Trophoblast cell (in vitro differentiated cells and primary cell): ENCODE results near the gene C16orf74.
A peak's percentile ranks its signal among the peaks of the same experiment; 100 is the strongest.

Experiments used
- DNase-seq, 2 donors: peaks; one replicate each; pipeline ENCODE4 v3.0.0-alpha.2; 2016
- H2AFZ ChIP-seq: 2 replicates; pipeline ENCODE4 v1.6.1; 2013; ENCODE audit warnings: low read length, moderate library complexity, mild to moderate bottlenecking; ENCODE audit not compliant: insufficient read depth, poor library complexity
- H2AK5ac ChIP-seq: 2 replicates; pipeline ENCODE4 v1.6.1; 2013; ENCODE audit warnings: mild to moderate bottlenecking, low read length
- H2BK120ac ChIP-seq: 2 replicates; pipeline ENCODE4 v1.6.1; 2013; ENCODE audit warnings: low read length, mild to moderate bottlenecking, moderate library complexity; ENCODE audit not compliant: insufficient read depth, poor library complexity
- H2BK12ac ChIP-seq: 2 replicates; pipeline ENCODE4 v1.6.1; 2013; ENCODE audit warnings: mild to moderate bottlenecking, low read length, moderate library complexity
- H2BK5ac ChIP-seq: 2 replicates; pipeline ENCODE4 v1.6.1; 2013; ENCODE audit warnings: low read length, low read depth, moderate library complexity, mild to moderate bottlenecking; ENCODE audit not compliant: poor library complexity
- H3K14ac ChIP-seq: 2 replicates; pipeline ENCODE4 v1.6.1; 2013; ENCODE audit warnings: mild to moderate bottlenecking, low read length
- H3K18ac ChIP-seq: 2 replicates; pipeline ENCODE4 v1.6.1; 2013; ENCODE audit warnings: mild to moderate bottlenecking, low read length
- H3K23ac ChIP-seq: 2 replicates; pipeline ENCODE4 v1.6.1; 2013; ENCODE audit warnings: low read length
- H3K27ac ChIP-seq: 2 replicates; pipeline ENCODE4 v1.5.1; 2013; ENCODE audit warnings: low read depth, mild to moderate bottlenecking, inconsistent platforms, low read length, moderate library complexity
- H3K27me3 ChIP-seq: 2 replicates; pipeline ENCODE4 v1.6.1; 2013; ENCODE audit warnings: inconsistent platforms, mild to moderate bottlenecking, low read length, moderate library complexity; ENCODE audit not compliant: insufficient read depth
- H3K36me3 ChIP-seq, 2 experiments: 1 replicate in 1 of 2; 2 replicates in 1 of 2; pipeline ENCODE4 v1.6.1; 2013; ENCODE audit warnings: low read length in 2 of 2, mild to moderate bottlenecking in 2 of 2, moderate library complexity in 1 of 2; ENCODE audit not compliant: insufficient read depth in 2 of 2, control insufficient read depth in 1 of 2
- H3K4ac ChIP-seq: 2 replicates; pipeline ENCODE4 v1.6.1; 2013; ENCODE audit warnings: low read depth, mild to moderate bottlenecking, low read length, moderate library complexity
- H3K4me1 ChIP-seq, 2 experiments: 1 replicate in 1 of 2; 2 replicates in 1 of 2; pipeline ENCODE4 v1.6.1; 2013; ENCODE audit warnings: low read length in 2 of 2, mild to moderate bottlenecking in 2 of 2, moderate library complexity in 1 of 2; ENCODE audit not compliant: insufficient read depth in 2 of 2, control insufficient read depth in 1 of 2
- H3K4me2 ChIP-seq: 2 replicates; pipeline ENCODE4 v1.6.1; 2013; ENCODE audit warnings: inconsistent platforms, mild to moderate bottlenecking, low read length, moderate library complexity
- H3K4me3 ChIP-seq: 2 replicates; pipeline ENCODE4 v1.5.1; 2013; ENCODE audit warnings: mild to moderate bottlenecking, low read depth, low read length, inconsistent platforms
- H3K79me1 ChIP-seq: one replicate; pipeline ENCODE4 v1.6.1; 2013; ENCODE audit warnings: low read length
- H3K79me2 ChIP-seq: 2 replicates; pipeline ENCODE4 v1.6.1; 2013; ENCODE audit warnings: low read length, mild to moderate bottlenecking; ENCODE audit not compliant: control insufficient read depth, insufficient read depth, poor library complexity
- H3K9ac ChIP-seq: 2 replicates; pipeline ENCODE4 v1.6.1; 2013; ENCODE audit warnings: mild to moderate bottlenecking, low read length
- H3K9me3 ChIP-seq: 2 replicates; pipeline ENCODE4 v1.6.1; 2013; ENCODE audit warnings: low read depth, mild to moderate bottlenecking, control low read depth, inconsistent platforms, low read length; ENCODE audit not compliant: insufficient read depth
- H4K12ac ChIP-seq: 2 replicates; pipeline ENCODE4 v1.6.1; 2013; ENCODE audit warnings: low read depth, mild to moderate bottlenecking, low read length, moderate library complexity
- H4K8ac ChIP-seq: 2 replicates; pipeline ENCODE4 v1.6.1; 2013; ENCODE audit warnings: low read depth, mild to moderate bottlenecking, low read length, moderate library complexity
- H4K91ac ChIP-seq: one replicate; pipeline ENCODE4 v1.6.1; 2013; ENCODE audit warnings: low read depth, mild to moderate bottlenecking, low read length, moderate library complexity
- WGBS: extraction: QIAGEN DNeasy Blood & Tissue Kit; methylation state at CpG from one replicate; pipeline ENCODE4 v1.1.7; 2013; ENCODE audit warnings: missing lambda C conversion rate; ENCODE audit not compliant: insufficient read length, insufficient coverage; ENCODE audit errors: extremely low coverage; 5-methylcytosine and 5-hydroxymethylcytosine counted together

The C16orf74 gene

DNA sequence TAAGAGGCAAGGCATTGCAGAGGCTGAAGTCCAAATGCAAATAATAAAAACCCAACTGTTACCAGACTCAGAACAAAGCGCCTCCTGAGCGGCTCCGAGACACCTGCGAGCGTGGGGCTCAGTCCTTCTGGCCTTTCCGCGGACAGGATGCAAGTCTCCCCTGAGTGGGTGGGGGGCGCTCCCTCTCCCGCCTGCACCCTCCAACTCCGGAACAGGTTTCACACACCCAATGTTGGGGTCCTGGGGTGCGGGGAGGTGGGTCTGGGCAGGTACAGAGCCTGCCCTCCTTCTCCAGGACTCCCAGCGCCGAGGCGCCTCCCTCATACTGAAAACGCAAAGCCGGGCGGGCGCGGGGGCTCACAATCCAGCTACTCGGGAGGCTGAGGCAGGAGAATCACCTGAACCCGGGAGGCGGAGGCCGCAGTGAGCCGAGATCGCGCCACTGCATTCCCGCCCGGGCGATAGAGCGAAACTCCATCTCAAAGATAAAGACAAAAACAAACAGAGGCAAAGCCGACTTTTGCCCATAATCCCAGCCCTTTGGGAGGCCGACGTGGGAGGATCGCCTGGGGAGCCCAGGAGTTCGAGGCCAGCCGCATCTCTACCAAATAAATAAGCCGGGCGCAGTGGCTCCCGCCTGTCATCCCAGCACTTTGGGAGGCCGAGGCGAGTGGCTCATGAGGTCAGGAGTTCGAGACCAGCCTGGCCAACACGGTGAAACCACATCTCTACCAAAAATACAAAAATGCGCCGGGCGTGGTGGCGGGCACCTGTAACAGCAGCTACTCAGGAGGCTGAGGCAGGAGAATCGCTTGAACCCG lies 63.0 kb downstream of the C16orf74 start:
- H3K79me1 ChIP-seq: no peaks in the 10 kb centered on the region
- peak overlapping the region; percentile 85 for H3K4me3 ChIP-seq
- no peak overlapping the region for H2BK12ac ChIP-seq
- H3K36me3 ChIP-seq: peaks cover 0 to 2% of the 10 kb centered on the region in 2 experiments
- no peak overlapping the region for H2AFZ ChIP-seq
- H3K9me3 ChIP-seq: no peaks in the 10 kb centered on the region
- H3K27me3 ChIP-seq: no peaks in the 10 kb centered on the region
- no peak overlapping the region for H3K14ac ChIP-seq
- no peak overlapping the region for H4K91ac ChIP-seq
- H3K4ac ChIP-seq: no peak overlapping the region
- H3K18ac ChIP-seq: no peak overlapping the region
- H2BK120ac ChIP-seq: no peak overlapping the region
- H4K8ac ChIP-seq: no peak overlapping the region
- H3K27ac ChIP-seq: no peak overlapping the region
- H2BK5ac ChIP-seq: no peak overlapping the region
- no peak overlapping the region for H3K23ac ChIP-seq
- DNase-seq: no peak
- no CpG with 5 or more reads among the region's 49 CpGs for WGBS
- no peak overlapping the region for H4K12ac ChIP-seq
- H3K79me2 ChIP-seq: peaks cover 5% of the 10 kb centered on the region
- peak overlapping the region; percentile 99 for H3K4me2 ChIP-seq
- no peak overlapping the region for H2AK5ac ChIP-seq
- H3K4me1 ChIP-seq: peaks cover 10% of the 10 kb centered on the region in 2 experiments
- no peak overlapping the region for H3K9ac ChIP-seq

GRCh38 chr16:85686912-85687591 lies 63.8 kb downstream of the C16orf74 start:
- H3K4me3 ChIP-seq: no peak overlapping the region
- H2AFZ ChIP-seq: no peak overlapping the region
- H3K4me2 ChIP-seq: no peak overlapping the region
- H3K9ac ChIP-seq: no peak overlapping the region
- no peak overlapping the region for H2BK12ac ChIP-seq
- no peak overlapping the region for H2BK120ac ChIP-seq
- no peak overlapping the region for H4K91ac ChIP-seq
- no peak overlapping the region for H3K23ac ChIP-seq
- H3K27me3 ChIP-seq: no peaks in the 10 kb centered on the region
- H4K8ac ChIP-seq: no peak overlapping the region
- H3K9me3 ChIP-seq: no peaks in the 10 kb centered on the region
- no peak overlapping the region for H4K12ac ChIP-seq
- H3K79me2 ChIP-seq: peaks cover 5% of the 10 kb centered on the region
- no peak overlapping the region for H2BK5ac ChIP-seq
- H3K4ac ChIP-seq: no peak overlapping the region
- H3K79me1 ChIP-seq: no peaks in the 10 kb centered on the region
- WGBS: no CpG with 5 or more reads among the region's 15 CpGs
- no peak overlapping the region for H2AK5ac ChIP-seq
- no peak for DNase-seq
- H3K14ac ChIP-seq: no peak overlapping the region
- peaks cover 0 to 2% of the 10 kb centered on the region in 2 experiments for H3K36me3 ChIP-seq
- peaks cover 10% of the 10 kb centered on the region in 2 experiments for H3K4me1 ChIP-seq
- no peak overlapping the region for H3K18ac ChIP-seq
- H3K27ac ChIP-seq: no peak overlapping the region

GRCh38 chr16:85685251-85685650 lies 65.6 kb downstream of the C16orf74 start:
- Histone ChIP-seq H2BK5ac (no peak overlapping the region), H3K36me3 (peaks cover 5 to 13% of the 10 kb centered on the region in 2 experiments), H4K12ac (no peak overlapping the region), H3K27me3 (no peaks in the 10 kb centered on the region), H3K18ac (no peak overlapping the region), H4K8ac (no peak overlapping the region), H3K4me3 (no peak overlapping the region), H3K79me1 (no peaks in the 10 kb centered on the region), H2AK5ac (no peak overlapping the region), H2BK120ac (no peak overlapping the region), H3K4me1 (peaks cover 10% of the 10 kb centered on the region in 2 experiments), H3K27ac (no peak overlapping the region), H3K23ac (no peak overlapping the region), H2AFZ (no peak overlapping the region), H3K14ac (no peak overlapping the region), H3K9ac (no peak overlapping the region), H3K4me2 (no peak overlapping the region), H4K91ac (no peak overlapping the region), H3K4ac (no peak overlapping the region), H3K9me3 (no peaks in the 10 kb centered on the region), H2BK12ac (no peak overlapping the region), H3K79me2 (peaks cover 5% of the 10 kb centered on the region)
- no peak for DNase-seq
- WGBS: no CpG with 5 or more reads among the region's 2 CpGs

GRCh38 chr16:85683363-85683762 lies 67.5 kb downstream of the C16orf74 start:
- H3K27ac ChIP-seq: no peak overlapping the region
- no peak overlapping the region for H3K4me3 ChIP-seq
- no peak overlapping the region for H3K4me2 ChIP-seq
- H4K8ac ChIP-seq: no peak overlapping the region
- H3K14ac ChIP-seq: no peak overlapping the region
- no peak overlapping the region for H3K23ac ChIP-seq
- no peak overlapping the region for H2BK120ac ChIP-seq
- no peak overlapping the region for H2AK5ac ChIP-seq
- no peak for DNase-seq
- H2AFZ ChIP-seq: no peak overlapping the region
- H3K4ac ChIP-seq: no peak overlapping the region
- H3K4me1 ChIP-seq: peaks cover 6 to 10% of the 10 kb centered on the region in 2 experiments
- no peak overlapping the region for H2BK5ac ChIP-seq
- no peak overlapping the region for H3K9ac ChIP-seq
- no peak overlapping the region for H4K91ac ChIP-seq
- no peaks in the 10 kb centered on the region for H3K9me3 ChIP-seq
- no peak overlapping the region for H3K18ac ChIP-seq
- no peaks in the 10 kb centered on the region for H3K79me1 ChIP-seq
- H2BK12ac ChIP-seq: no peak overlapping the region
- H3K36me3 ChIP-seq: peaks cover 11 to 24% of the 10 kb centered on the region in 2 experiments
- H4K12ac ChIP-seq: no peak overlapping the region
- no peaks in the 10 kb centered on the region for H3K27me3 ChIP-seq
- peaks cover 3% of the 10 kb centered on the region for H3K79me2 ChIP-seq
